ENCODE results near the gene KLHL21.

The KLHL21 gene

GRCh38 chr1:6624710-6625583, 22.3 kb upstream of the KLHL21 start, which contains the start of gene THAP3:
Gene THAP3 (plus strand): TSS chr1:6624868. CDS start chr1:6625219, 351 bp downstream.
- Histone ChIP-seq H3K4me1 (ENCODE audit: control insufficient read depth in 2 of 2, insufficient read depth in 2 of 2, low read length in 2 of 2) (peaks cover 4 to 12% of the 10 kb centered on the region in 2 donors), H3K27ac (ENCODE audit: low read depth in 2 of 2, low read length in 2 of 2) (peak within 1 kb of the TSS; percentile 50 to 77), H3K27me3 (ENCODE audit: control insufficient read depth in 2 of 2, insufficient read depth in 2 of 2, low read length in 2 of 2) (no peaks in the 10 kb centered on the region), H3K36me3 (ENCODE audit: control insufficient read depth in 2 of 2, insufficient read depth in 2 of 2, low read length in 2 of 2) (peaks cover 20 to 37% of the 10 kb centered on the region in 2 donors), H3K4me3 (ENCODE audit: low read length in 2 of 2) (peak within 1 kb of the TSS; percentile 61 to 84), H3K9me3 (ENCODE audit: control insufficient read depth in 2 of 2, low read length in 2 of 2) (no peaks in the 10 kb centered on the region), H3K9ac (ENCODE audit: low read depth in 1 of 2, low read length in 2 of 2) (peak within 1 kb of the TSS; percentile 61 to 75)

GRCh38 chr1:6623269-6623965, 20.7 kb upstream of the KLHL21 start:
- peaks cover 4 to 12% of the 10 kb centered on the region in 2 donors for H3K4me1 ChIP-seq (ENCODE audit: control insufficient read depth in 2 of 2, insufficient read depth in 2 of 2, low read length in 2 of 2)
- H3K27me3 ChIP-seq (ENCODE audit: control insufficient read depth in 2 of 2, insufficient read depth in 2 of 2, low read length in 2 of 2) = no peaks in the 10 kb centered on the region
- H3K9ac ChIP-seq (ENCODE audit: low read depth in 1 of 2, low read length in 2 of 2) = no peak overlapping the region
- H3K9me3 ChIP-seq (ENCODE audit: control insufficient read depth in 2 of 2, low read length in 2 of 2) = no peaks in the 10 kb centered on the region
- peaks cover 16 to 29% of the 10 kb centered on the region in 2 donors for H3K36me3 ChIP-seq (ENCODE audit: control insufficient read depth in 2 of 2, insufficient read depth in 2 of 2, low read length in 2 of 2)
- no peak overlapping the region for H3K27ac ChIP-seq (ENCODE audit: low read depth in 2 of 2, low read length in 2 of 2)
- H3K4me3 ChIP-seq (ENCODE audit: low read length in 2 of 2) = no peak overlapping the region

DNA sequence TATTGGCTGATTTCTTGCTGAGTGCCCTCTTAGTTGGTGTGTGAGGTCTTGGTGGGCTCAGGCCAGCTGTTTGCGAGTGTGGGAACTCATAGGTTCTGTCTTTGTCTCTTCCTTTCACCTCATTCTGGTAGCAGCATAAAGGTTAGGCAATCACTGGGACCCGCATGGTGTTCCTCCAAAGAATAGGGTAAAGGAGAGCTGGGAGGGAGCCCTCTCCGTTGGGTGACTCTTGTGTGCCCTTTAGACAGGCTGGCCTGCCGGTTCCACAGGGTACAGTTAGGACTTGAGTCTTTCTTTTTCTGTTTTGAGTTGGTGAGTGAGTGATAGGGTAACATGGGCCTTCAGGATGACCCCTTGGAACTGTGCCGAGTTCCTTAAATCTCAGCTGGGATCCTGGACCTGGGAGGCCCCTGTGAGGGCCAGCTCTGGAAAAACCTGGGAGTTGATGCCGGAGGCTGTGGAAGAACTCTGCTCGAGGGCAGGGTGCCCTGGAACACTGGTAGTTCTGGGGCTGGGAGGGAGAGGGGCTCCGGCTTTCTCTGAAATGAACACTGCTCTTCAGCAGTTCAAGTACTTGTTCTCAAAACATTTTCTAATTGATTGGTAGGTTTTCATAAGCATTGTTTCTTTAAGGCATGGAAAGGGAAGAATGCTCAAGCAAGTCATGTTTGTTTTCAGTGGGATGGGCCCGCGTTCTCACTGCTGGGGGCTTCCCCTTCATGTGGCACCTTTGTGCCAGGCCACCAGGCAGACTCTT, 19.9 kb upstream of the KLHL21 start:
- Histone ChIP-seq H3K4me1 (ENCODE audit: control insufficient read depth in 2 of 2, insufficient read depth in 2 of 2, low read length in 2 of 2) (peaks cover 4 to 12% of the 10 kb centered on the region in 2 donors), H3K9ac (ENCODE audit: low read depth in 1 of 2, low read length in 2 of 2) (no peak overlapping the region), H3K27ac (ENCODE audit: low read depth in 2 of 2, low read length in 2 of 2) (no peak overlapping the region), H3K4me3 (ENCODE audit: low read length in 2 of 2) (no peak overlapping the region), H3K9me3 (ENCODE audit: control insufficient read depth in 2 of 2, low read length in 2 of 2) (no peaks in the 10 kb centered on the region), H3K36me3 (ENCODE audit: control insufficient read depth in 2 of 2, insufficient read depth in 2 of 2, low read length in 2 of 2) (peaks cover 17 to 31% of the 10 kb centered on the region in 2 donors), H3K27me3 (ENCODE audit: control insufficient read depth in 2 of 2, insufficient read depth in 2 of 2, low read length in 2 of 2) (no peaks in the 10 kb centered on the region)

DNA sequence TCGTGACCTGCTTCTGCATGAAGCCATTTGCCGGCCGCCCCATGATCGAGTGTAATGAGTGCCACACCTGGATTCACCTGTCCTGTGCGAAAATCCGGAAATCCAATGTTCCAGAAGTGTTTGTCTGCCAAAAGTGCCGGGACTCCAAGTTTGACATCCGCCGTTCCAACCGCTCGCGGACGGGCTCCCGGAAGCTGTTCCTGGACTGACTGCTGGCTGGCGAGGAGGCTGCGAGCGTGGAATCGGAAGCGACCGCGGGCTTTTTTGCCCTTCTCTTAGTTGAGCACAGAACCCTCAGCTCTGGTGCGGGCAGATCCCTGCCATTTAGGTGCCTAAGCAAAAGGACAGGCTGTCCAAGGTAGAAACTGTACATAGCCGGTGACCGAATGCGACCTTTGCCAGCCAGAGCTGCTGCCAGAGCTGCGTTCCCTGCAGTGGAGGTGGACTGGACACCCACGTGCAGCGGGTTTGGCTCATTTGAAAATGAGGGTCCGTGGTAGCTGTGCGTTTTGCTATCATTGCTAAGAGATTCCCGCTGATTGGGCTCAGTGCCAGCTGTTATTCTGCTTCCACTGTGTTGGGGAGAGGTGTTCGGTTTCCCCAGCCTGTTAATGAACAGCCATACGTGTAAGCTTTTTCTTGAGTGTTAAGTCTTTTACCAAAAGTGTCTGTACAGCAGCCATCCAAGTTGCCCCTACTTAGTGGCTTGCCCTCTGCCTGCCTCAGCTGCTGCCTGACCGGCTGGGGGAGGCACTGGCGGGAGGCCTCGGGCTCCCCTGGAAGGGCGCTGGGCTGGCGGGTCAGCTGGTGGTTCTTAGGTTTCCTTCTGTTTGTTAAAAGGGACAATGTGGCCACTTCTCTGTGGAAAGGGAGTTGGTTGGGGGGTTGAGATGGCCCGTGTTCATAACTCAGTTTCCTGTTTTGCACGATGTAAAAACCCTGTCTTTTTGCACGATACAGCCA, 19.0 kb upstream of the KLHL21 start:
- Histone ChIP-seq H3K4me1 (ENCODE audit: control insufficient read depth in 2 of 2, insufficient read depth in 2 of 2, low read length in 2 of 2) (peaks cover 4 to 12% of the 10 kb centered on the region in 2 donors), H3K27ac (ENCODE audit: low read depth in 2 of 2, low read length in 2 of 2) (no peak overlapping the region), H3K4me3 (ENCODE audit: low read length in 2 of 2) (no peak overlapping the region), H3K9ac (ENCODE audit: low read depth in 1 of 2, low read length in 2 of 2) (no peak overlapping the region), H3K36me3 (ENCODE audit: control insufficient read depth in 2 of 2, insufficient read depth in 2 of 2, low read length in 2 of 2) (peaks cover 17 to 30% of the 10 kb centered on the region in 2 donors), H3K9me3 (ENCODE audit: control insufficient read depth in 2 of 2, low read length in 2 of 2) (no peaks in the 10 kb centered on the region), H3K27me3 (ENCODE audit: control insufficient read depth in 2 of 2, insufficient read depth in 2 of 2, low read length in 2 of 2) (no peaks in the 10 kb centered on the region)

- Histone ChIP-seq H3K36me3 (ENCODE audit: control insufficient read depth in 2 of 2, insufficient read depth in 2 of 2, low read length in 2 of 2) (peaks cover 17 to 30% of the 10 kb centered on the region in 2 donors), H3K4me3 (ENCODE audit: low read length in 2 of 2) (no peak overlapping the region), H3K9me3 (ENCODE audit: control insufficient read depth in 2 of 2, low read length in 2 of 2) (no peaks in the 10 kb centered on the region), H3K9ac (ENCODE audit: low read depth in 1 of 2, low read length in 2 of 2) (no peak overlapping the region), H3K27ac (ENCODE audit: low read depth in 2 of 2, low read length in 2 of 2) (no peak overlapping the region), H3K4me1 (ENCODE audit: control insufficient read depth in 2 of 2, insufficient read depth in 2 of 2, low read length in 2 of 2) (peaks cover 0 to 3% of the 10 kb centered on the region in 2 donors), H3K27me3 (ENCODE audit: control insufficient read depth in 2 of 2, insufficient read depth in 2 of 2, low read length in 2 of 2) (no peaks in the 10 kb centered on the region)
These were observed 16.4 kb upstream of the KLHL21 start for GRCh38 chr1:6619045-6619444.

- Histone ChIP-seq H3K9ac (ENCODE audit: low read depth in 1 of 2, low read length in 2 of 2) (peak overlapping the region; percentile 26 to 47), H3K4me1 (ENCODE audit: control insufficient read depth in 2 of 2, insufficient read depth in 2 of 2, low read length in 2 of 2) (peaks cover 0 to 11% of the 10 kb centered on the region in 2 donors), H3K36me3 (ENCODE audit: control insufficient read depth in 2 of 2, insufficient read depth in 2 of 2, low read length in 2 of 2) (peaks cover 6 to 11% of the 10 kb centered on the region in 2 donors), H3K4me3 (ENCODE audit: low read length in 2 of 2) (peak overlapping the region; percentile 40 to 57), H3K27ac (ENCODE audit: low read depth in 2 of 2, low read length in 2 of 2) (peak overlapping the region in 1 of 2 donors; percentile 38), H3K27me3 (ENCODE audit: control insufficient read depth in 2 of 2, insufficient read depth in 2 of 2, low read length in 2 of 2) (no peaks in the 10 kb centered on the region), H3K9me3 (ENCODE audit: control insufficient read depth in 2 of 2, low read length in 2 of 2) (no peaks in the 10 kb centered on the region)
These were observed 12.5 kb upstream of the KLHL21 start for GRCh38 chr1:6614929-6615785.

DNA sequence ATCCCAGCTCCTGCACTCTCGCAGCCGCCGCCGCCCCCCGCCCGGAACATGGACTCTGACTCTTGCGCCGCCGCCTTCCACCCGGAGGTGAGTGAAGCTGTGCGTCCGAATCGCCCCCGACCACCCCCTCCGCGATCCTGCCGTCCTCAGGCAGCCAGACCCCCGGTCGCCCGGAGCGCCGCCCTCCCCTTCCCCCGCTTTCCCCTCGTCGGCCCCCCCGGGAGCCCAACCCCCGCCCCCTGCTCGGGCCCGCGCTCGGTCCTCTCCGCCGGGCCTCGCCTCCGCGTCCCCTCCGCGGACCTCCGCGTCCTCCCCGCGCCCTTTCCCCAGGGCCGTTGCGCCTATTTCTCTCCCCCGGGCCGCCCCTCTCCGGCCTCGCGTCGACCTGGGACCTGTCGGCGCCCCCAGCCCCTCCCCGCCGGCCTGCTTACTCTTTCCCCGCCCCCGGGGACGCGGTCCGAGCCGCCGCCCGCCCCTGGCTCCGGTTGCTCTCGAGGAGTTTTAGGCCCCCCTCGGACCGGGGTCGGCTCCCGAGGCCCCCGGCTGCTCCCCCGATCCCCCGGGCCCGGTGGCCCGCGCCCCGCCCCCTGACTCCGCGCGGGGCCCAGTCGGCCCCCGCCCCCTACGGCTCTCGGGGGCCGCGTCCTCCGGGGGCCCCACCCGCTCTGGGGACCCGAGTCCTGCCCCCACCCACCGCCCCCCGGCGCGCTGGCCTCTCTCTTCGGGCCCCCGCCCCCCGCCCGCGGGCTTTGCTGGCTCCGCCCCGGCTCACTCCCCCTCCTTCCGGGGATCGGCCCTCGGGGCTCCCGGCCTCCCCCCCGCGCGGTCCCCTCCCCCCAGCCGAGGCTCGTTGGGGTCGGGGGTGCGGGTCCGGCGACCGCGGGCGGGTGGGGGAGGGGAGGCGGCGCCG, 11.6 kb upstream of the KLHL21 start:
- H3K4me1 ChIP-seq (ENCODE audit: control insufficient read depth in 2 of 2, insufficient read depth in 2 of 2, low read length in 2 of 2) = peaks cover 0 to 11% of the 10 kb centered on the region in 2 donors
- H3K9ac ChIP-seq (ENCODE audit: low read depth in 1 of 2, low read length in 2 of 2) = peak overlapping the region; percentile 32 to 72
- peaks cover 2 to 4% of the 10 kb centered on the region in 2 donors for H3K36me3 ChIP-seq (ENCODE audit: control insufficient read depth in 2 of 2, insufficient read depth in 2 of 2, low read length in 2 of 2)
- H3K4me3 ChIP-seq (ENCODE audit: low read length in 2 of 2) = peak overlapping the region; percentile 68 to 72
- H3K9me3 ChIP-seq (ENCODE audit: control insufficient read depth in 2 of 2, low read length in 2 of 2) = no peaks in the 10 kb centered on the region
- H3K27ac ChIP-seq (ENCODE audit: low read depth in 2 of 2, low read length in 2 of 2) = peak overlapping the region; percentile 78 to 84
- H3K27me3 ChIP-seq (ENCODE audit: control insufficient read depth in 2 of 2, insufficient read depth in 2 of 2, low read length in 2 of 2) = no peaks in the 10 kb centered on the region

DNA sequence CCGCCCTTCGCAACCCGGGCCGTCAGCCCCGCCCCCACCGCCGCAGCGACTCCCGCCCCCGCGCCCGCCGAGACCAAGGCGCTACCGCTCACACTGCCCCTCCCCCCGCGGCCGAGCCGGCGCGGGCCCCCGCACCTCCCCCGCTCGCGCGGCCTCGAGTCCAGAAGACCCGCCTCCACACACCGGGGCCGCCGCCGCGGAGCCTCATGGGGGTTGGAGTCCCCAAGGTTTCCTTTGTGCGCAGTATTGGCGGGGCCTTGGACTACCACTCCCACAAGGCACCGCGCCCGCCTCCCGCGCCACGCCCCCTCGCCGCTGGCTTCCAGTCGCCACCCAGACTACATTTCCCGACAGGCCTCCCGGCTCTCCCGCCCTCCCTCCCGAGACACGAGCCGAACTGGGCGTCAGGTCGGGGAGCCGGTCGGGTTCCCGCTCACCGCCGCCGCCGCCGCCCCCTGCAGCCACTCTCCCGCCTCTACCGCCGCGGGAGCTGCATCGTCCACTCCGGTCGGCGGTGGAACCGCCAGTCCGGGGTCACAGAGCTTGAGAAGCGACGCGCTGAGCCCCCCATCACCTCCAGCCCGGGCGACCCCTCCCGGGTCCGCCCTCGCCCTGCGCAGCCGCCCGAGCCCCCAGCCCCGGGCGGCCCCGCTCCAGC, 10.8 kb upstream of the KLHL21 start, which contains the start of gene PHF13:
PHF13 (plus strand) TSS at position 371 of the 658 bp plus-strand sequence. CDS start 336 bp downstream, outside the sequence.
- peaks cover 0 to 11% of the 10 kb centered on the region in 2 donors for H3K4me1 ChIP-seq (ENCODE audit: control insufficient read depth in 2 of 2, insufficient read depth in 2 of 2, low read length in 2 of 2)

More for the DNA sequence above, 10.8 kb upstream of the KLHL21 start, which contains the start of gene PHF13:
- Histone ChIP-seq H3K4me3 (ENCODE audit: low read length in 2 of 2) (peak within 1 kb of the TSS; percentile 87 to 96), H3K27ac (ENCODE audit: low read depth in 2 of 2, low read length in 2 of 2) (peak within 1 kb of the TSS; percentile 90 to 92), H3K36me3 (ENCODE audit: control insufficient read depth in 2 of 2, insufficient read depth in 2 of 2, low read length in 2 of 2) (peaks cover 2 to 4% of the 10 kb centered on the region in 2 donors), H3K9me3 (ENCODE audit: control insufficient read depth in 2 of 2, low read length in 2 of 2) (no peaks in the 10 kb centered on the region), H3K9ac (ENCODE audit: low read depth in 1 of 2, low read length in 2 of 2) (peak within 1 kb of the TSS; percentile 82 to 88), H3K27me3 (ENCODE audit: control insufficient read depth in 2 of 2, insufficient read depth in 2 of 2, low read length in 2 of 2) (no peaks in the 10 kb centered on the region)
